ENCODE data around the gene ZNF786.

GRCh38 chr7:149104214-149104613 lies 13.7 kb upstream of the ZNF786 start:
- TF ChIP-seq CTCF (conservative IDR thresholded peaks at IDR 0.05; ENCODE audit: low read depth, low read length) (no peak), EZH2 (IDR thresholded peaks at IDR 0.05; ENCODE audit: low read length, unreplicated experiment) (no peak)
